K562 (cell line): ENCODE measurements around the gene CALU. TPM values are rescaled to one million over a fixed set of nuclear protein-coding genes. Genes with fewer than 3 reads are reported as not detected.

ENCODE experiments used
- CBX8 ChIP-seq: fragments of 200-600 bp; sonication (generic); IDR thresholded peaks from 2 replicates; pipeline ENCODE4 v1.6.1; 2012; ENCODE audit warnings: borderline replicate concordance, mixed run types, low read depth, mild to moderate bottlenecking, moderate library complexity, mixed read lengths, low read length, control low read depth, inconsistent platforms; ENCODE audit not compliant: poor library complexity, severe bottlenecking; ENCODE audit errors: extremely low read depth
- ETV1 ChIP-seq: fragments of 450-650 bp; conservative IDR thresholded peaks from 2 replicates; pipeline ENCODE4 v1.6.1; 2016; ENCODE audit warnings: missing genetic modification characterization, control low read depth, low read depth, missing compliant biosample characterization
- MECOM ChIP-seq: fragments of 250-450 bp; sonication (Bioruptor Pico); IDR thresholded peaks from 2 replicates; pipeline ENCODE4 v1.8.0; 2022; ENCODE audit warnings: inconsistent platforms
- NCOA1 ChIP-seq: fragments of 450-650 bp; IDR thresholded peaks from 2 replicates; pipeline ENCODE4 v1.6.1; 2016; ENCODE audit warnings: low read depth
- POLR2B ChIP-seq: fragments of 450-650 bp; IDR thresholded peaks from 2 replicates; pipeline ENCODE4 v1.6.1; 2018; ENCODE audit warnings: low read depth; ENCODE audit not compliant: partially characterized antibody
- TRIM28 ChIP-seq: fragments of 450-650 bp; IDR thresholded peaks from 2 replicates; pipeline ENCODE4 v1.6.1; 2017
- WHSC1 ChIP-seq: IDR thresholded peaks from one replicate; pipeline ENCODE4 v1.6.1; 2012; ENCODE audit warnings: low read length, control low read depth, inconsistent platforms
- ZNF253 ChIP-seq: fragments of 250-450 bp; sonication (Bioruptor Pico); conservative IDR thresholded peaks from 2 replicates; pipeline ENCODE4 v1.6.1; 2021; ENCODE audit warnings: mild to moderate bottlenecking
- ZNF707 ChIP-seq: fragments of 250-450 bp; sonication (Bioruptor Pico); conservative IDR thresholded peaks from 2 replicates; pipeline ENCODE4 v1.8.0; 2022; ENCODE audit warnings: inconsistent platforms, mild to moderate bottlenecking, moderate library complexity
- polyA plus RNA-seq, 8 experiments: library from polyadenylated mRNA; depleted of rRNA in 4 of 8; stranded (reverse) in 5 of 8; unstranded in 3 of 8; fragments of >200 nt; fragmentation: Nextera tagmentation in 2 of 8; fragmentation: Illumina TruSeq in 1 of 8; extraction: Ambion mirVana in 2 of 8; extraction: Trizol in 1 of 8; gene quantifications; 2 replicates each; pipeline versions ENCODE4 v1.2.1 to v1.2.3, GENCODE V29; 2011 to 2014; ENCODE audit warnings: inconsistent platforms in 1 of 8, missing spikeins in 1 of 8
- total RNA-seq, 7 experiments: library from RNA; depleted of rRNA in 6 of 7; stranded (reverse); fragments of >200 nt in 6 of 7; fragmentation: Illumina TruSeq in 2 of 7; extraction: Trizol in 2 of 7; gene quantifications; 2 replicates each; pipeline versions ENCODE4 v1.2.1 to v1.2.3, GENCODE V29; 2011 to 2021; ENCODE audit warnings: low replicate concordance in 1 of 7
- TF ChIP-seq, protein P1 (sequence below): fragments of 250-450 bp; sonication (Bioruptor Pico); IDR thresholded peaks from 2 replicates; pipeline ENCODE4 v1.5.1; 2021; ENCODE audit warnings: mild to moderate bottlenecking
- TF ChIP-seq, protein P2 (sequence below): fragments of 450-650 bp; conservative IDR thresholded peaks from 2 replicates; pipeline ENCODE4 v1.6.1; 2016; ENCODE audit warnings: missing genetic modification characterization, low read depth, mild to moderate bottlenecking, control low read depth, missing compliant biosample characterization
- TF ChIP-seq, protein P3 (sequence below): sonication (generic); formaldehyde crosslinking; IDR thresholded peaks from 2 replicates; pipeline ENCODE4 v1.8.0; 2022; ENCODE audit warnings: mild to moderate bottlenecking, missing genetic modification reagents
- TF ChIP-seq, protein P4 (sequence below): sonication (generic); formaldehyde crosslinking; IDR thresholded peaks from 2 replicates; pipeline ENCODE4 v1.8.1; 2023; ENCODE audit warnings: mild to moderate bottlenecking, missing genetic modification reagents, moderate library complexity
- TF ChIP-seq, protein P5 (sequence below): sonication (generic); formaldehyde crosslinking; IDR thresholded peaks from 2 replicates; pipeline ENCODE4 v1.4.0; 2020; ENCODE audit warnings: mild to moderate bottlenecking, missing genetic modification reagents
- TF ChIP-seq, protein P6 (sequence below): IDR thresholded peaks from 3 replicates; pipeline ENCODE4 v1.6.1; 2011; ENCODE audit warnings: borderline replicate concordance, mild to moderate bottlenecking; ENCODE audit not compliant: insufficient read length, insufficient read depth
- TF ChIP-seq, protein P7 (sequence below): fragments of 250-450 bp; sonication (Bioruptor Pico); IDR thresholded peaks from 2 replicates; pipeline ENCODE4 v1.9.0; 2021; ENCODE audit warnings: mild to moderate bottlenecking

CALU gene
- total and polyA plus RNA-seq, 9 of the 15 experiments (the other 6 are each of a cell fraction or from before 2014, with no cell fraction given): 166 to 286 (median 215) TPM

DNA sequence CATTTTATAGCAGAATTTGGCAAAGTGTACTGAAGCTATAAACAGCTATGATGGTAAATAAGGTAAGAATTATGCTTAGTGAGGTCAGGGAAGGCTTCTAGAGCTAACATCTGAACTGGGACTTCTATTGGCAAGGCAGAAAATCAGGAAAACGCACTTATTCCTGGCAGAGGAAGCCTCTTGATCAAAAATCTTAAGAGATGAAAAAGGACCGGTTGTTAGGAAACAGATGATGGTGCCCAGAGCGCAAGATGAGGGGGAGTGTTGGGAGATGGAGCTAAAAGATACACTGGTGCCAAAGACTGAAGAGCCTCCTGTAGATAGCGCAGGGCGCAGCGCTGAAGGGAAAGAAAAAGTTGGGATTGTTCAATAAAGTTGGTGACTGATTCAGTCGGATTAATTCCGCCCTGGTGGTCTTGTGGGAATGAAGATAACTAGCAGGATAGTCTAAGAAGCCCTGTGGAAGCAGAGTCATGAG, 550 bp upstream of the CALU start (continued):
- TF ChIP-seq ZNF707 (CRISPR knock-in tag) (no peak), CBX8 (no peak), TRIM28 (peak; percentile 74; the same call in 1 of the 2 replicates), WHSC1 (no peak), NCOA1 (peak; percentile 61; the same call in 1 of the 2 replicates), ETV1 (tag) (no peak), MECOM (CRISPR knock-in tag) (peak; percentile 60), POLR2B (no peak), ZNF253 (CRISPR knock-in tag) (no peak)
- TF ChIP-seq, protein P1, sequence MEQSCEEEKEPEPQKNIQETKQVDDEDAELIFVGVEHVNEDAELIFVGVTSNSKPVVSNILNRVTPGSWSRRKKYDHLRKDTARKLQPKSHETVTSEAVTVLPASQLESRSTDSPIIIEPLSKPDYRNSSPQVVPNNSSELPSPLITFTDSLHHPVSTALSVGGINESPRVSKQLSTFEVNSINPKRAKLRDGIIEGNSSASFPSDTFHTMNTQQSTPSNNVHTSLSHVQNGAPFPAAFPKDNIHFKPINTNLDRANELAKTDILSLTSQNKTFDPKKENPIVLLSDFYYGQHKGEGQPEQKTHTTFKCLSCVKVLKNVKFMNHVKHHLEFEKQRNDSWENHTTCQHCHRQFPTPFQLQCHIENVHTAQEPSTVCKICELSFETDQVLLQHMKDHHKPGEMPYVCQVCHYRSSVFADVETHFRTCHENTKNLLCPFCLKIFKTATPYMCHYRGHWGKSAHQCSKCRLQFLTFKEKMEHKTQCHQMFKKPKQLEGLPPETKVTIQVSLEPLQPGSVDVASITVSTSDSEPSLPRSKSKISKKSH (CRISPR knock-in tag): no peak
- TF ChIP-seq, protein P2, sequence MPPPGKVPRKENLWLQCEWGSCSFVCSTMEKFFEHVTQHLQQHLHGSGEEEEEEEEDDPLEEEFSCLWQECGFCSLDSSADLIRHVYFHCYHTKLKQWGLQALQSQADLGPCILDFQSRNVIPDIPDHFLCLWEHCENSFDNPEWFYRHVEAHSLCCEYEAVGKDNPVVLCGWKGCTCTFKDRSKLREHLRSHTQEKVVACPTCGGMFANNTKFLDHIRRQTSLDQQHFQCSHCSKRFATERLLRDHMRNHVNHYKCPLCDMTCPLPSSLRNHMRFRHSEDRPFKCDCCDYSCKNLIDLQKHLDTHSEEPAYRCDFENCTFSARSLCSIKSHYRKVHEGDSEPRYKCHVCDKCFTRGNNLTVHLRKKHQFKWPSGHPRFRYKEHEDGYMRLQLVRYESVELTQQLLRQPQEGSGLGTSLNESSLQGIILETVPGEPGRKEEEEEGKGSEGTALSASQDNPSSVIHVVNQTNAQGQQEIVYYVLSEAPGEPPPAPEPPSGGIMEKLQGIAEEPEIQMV (tag): no peak
- TF ChIP-seq, protein P3, sequence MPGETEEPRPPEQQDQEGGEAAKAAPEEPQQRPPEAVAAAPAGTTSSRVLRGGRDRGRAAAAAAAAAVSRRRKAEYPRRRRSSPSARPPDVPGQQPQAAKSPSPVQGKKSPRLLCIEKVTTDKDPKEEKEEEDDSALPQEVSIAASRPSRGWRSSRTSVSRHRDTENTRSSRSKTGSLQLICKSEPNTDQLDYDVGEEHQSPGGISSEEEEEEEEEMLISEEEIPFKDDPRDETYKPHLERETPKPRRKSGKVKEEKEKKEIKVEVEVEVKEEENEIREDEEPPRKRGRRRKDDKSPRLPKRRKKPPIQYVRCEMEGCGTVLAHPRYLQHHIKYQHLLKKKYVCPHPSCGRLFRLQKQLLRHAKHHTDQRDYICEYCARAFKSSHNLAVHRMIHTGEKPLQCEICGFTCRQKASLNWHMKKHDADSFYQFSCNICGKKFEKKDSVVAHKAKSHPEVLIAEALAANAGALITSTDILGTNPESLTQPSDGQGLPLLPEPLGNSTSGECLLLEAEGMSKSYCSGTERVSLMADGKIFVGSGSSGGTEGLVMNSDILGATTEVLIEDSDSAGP: no peak
- TF ChIP-seq, protein P4, sequence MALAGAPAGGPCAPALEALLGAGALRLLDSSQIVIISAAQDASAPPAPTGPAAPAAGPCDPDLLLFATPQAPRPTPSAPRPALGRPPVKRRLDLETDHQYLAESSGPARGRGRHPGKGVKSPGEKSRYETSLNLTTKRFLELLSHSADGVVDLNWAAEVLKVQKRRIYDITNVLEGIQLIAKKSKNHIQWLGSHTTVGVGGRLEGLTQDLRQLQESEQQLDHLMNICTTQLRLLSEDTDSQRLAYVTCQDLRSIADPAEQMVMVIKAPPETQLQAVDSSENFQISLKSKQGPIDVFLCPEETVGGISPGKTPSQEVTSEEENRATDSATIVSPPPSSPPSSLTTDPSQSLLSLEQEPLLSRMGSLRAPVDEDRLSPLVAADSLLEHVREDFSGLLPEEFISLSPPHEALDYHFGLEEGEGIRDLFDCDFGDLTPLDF (CRISPR knock-in tag): no peak
- TF ChIP-seq, protein P5, sequence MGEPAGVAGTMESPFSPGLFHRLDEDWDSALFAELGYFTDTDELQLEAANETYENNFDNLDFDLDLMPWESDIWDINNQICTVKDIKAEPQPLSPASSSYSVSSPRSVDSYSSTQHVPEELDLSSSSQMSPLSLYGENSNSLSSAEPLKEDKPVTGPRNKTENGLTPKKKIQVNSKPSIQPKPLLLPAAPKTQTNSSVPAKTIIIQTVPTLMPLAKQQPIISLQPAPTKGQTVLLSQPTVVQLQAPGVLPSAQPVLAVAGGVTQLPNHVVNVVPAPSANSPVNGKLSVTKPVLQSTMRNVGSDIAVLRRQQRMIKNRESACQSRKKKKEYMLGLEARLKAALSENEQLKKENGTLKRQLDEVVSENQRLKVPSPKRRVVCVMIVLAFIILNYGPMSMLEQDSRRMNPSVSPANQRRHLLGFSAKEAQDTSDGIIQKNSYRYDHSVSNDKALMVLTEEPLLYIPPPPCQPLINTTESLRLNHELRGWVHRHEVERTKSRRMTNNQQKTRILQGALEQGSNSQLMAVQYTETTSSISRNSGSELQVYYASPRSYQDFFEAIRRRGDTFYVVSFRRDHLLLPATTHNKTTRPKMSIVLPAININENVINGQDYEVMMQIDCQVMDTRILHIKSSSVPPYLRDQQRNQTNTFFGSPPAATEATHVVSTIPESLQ (CRISPR knock-in tag): no peak
- TF ChIP-seq, protein P6, sequence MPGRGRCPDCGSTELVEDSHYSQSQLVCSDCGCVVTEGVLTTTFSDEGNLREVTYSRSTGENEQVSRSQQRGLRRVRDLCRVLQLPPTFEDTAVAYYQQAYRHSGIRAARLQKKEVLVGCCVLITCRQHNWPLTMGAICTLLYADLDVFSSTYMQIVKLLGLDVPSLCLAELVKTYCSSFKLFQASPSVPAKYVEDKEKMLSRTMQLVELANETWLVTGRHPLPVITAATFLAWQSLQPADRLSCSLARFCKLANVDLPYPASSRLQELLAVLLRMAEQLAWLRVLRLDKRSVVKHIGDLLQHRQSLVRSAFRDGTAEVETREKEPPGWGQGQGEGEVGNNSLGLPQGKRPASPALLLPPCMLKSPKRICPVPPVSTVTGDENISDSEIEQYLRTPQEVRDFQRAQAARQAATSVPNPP: no peak
- TF ChIP-seq, protein P7, sequence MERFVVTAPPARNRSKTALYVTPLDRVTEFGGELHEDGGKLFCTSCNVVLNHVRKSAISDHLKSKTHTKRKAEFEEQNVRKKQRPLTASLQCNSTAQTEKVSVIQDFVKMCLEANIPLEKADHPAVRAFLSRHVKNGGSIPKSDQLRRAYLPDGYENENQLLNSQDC (CRISPR knock-in tag): peak; percentile 79
